ENCODE measurements around the gene MACROD2. TPM values are rescaled to one million over a fixed set of nuclear protein-coding genes. Genes with fewer than 3 reads are reported as not detected.

MACROD2 gene
- total RNA-seq, 1 donor from 2014 or later = 0.46 TPM

- no peak for DNase-seq (ENCODE audit: low read depth, low spot score)
Measured at GRCh38 chr20:15033269-15033668, 1038.0 kb downstream of the MACROD2 start.

DNA sequence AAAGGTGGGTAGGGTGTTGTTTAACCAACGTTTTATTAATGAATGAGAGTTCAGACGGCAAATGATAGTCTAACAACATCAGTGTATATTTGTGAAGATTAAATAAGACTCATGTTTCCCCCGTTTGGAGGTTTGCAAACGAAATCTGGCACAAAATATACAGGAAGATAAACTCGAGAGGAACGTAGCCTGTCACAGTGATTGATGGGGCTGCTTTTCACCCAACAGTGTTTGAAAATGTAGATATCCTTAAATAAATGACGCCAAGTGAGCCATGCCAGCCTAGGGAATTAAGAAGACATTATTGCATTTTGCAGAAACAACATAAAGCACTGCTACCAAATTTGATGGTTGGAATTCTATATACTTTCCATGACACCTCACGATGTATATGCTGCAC is 1038.6 kb downstream of the MACROD2 start:
- no peak for DNase-seq (ENCODE audit: low read depth, low spot score)

DNA sequence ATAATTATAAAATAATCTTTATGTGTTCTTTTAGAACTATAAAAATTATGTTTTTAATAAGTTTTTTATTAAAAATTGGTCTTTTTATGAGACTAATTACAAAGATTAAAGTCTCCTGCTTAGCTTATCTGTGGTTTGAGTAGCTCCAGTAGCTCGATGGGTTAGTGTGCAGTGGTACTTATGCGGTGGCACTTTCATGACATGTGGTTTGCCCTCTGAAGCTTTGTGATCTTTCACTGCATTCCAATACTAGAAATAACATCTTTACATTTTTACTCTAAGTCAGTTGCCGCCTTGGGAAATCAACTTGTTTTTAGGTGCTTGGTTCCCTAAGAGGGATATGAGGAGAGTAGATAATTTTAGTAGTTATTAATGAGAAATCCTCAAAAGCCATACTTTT is 1041.6 kb downstream of the MACROD2 start:
- no peak for DNase-seq (ENCODE audit: low read depth, low spot score)

DNA sequence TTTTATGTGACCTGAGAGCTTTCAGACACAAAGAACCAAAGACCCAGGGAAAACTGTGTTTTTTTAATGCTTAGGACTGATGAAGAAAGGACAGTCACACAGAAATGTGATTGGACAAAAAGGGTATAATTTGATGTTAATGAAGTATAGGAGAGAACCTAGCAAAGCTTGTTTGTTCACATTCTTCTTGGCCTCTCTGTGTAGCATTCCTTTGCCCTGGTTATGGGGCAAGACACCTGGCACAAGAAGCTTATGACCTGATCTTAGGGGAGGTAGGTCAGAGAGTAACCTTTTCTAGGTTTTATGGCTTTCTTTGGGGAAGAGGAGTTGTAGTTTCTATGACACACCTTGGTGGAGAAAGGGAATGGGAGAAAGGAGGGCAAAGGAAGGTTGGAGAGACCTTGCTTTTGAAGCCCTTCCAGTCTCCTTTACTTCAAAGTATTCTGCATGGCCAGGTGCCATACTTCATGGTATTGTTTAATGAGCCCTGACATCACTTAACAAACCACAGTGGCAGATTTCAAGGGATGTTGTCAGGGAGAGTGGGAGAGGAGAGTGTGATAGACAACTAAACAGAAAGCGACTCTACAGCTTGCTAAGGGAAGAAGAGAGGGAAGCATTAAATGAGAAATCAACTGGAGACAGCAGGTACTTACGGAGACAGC is 1043.9 kb downstream of the MACROD2 start:
- DNase-seq (ENCODE audit: low read depth, low spot score) = no peak

GRCh38 chr20:15042723-15043122 is 1047.4 kb downstream of the MACROD2 start:
- no peak for DNase-seq (ENCODE audit: low read depth, low spot score)

DNA sequence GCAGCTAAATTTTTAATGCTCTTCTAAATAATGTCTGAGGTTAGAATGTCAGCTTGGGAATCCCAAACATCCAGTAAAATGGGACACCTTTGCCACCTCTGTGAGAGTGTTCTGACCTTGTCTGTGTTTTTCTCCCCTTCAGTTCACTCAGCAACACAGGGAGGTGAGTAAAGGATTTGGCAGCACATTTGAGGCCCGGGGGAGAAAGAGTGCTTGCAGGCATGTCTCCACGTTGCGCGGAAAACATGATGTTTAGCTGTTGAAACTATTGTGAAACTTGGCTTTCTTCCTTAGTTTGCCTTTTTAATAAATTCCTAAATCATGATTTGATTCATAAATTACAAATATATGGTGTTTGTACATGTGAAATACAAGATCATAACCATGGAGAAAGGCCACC is 1049.9 kb downstream of the MACROD2 start:
- no peak for DNase-seq (ENCODE audit: low read depth, low spot score)

- no peak for DNase-seq (ENCODE audit: low read depth, low spot score)
Measured at GRCh38 chr20:15047042-15047441, 1051.7 kb downstream of the MACROD2 start.

DNA sequence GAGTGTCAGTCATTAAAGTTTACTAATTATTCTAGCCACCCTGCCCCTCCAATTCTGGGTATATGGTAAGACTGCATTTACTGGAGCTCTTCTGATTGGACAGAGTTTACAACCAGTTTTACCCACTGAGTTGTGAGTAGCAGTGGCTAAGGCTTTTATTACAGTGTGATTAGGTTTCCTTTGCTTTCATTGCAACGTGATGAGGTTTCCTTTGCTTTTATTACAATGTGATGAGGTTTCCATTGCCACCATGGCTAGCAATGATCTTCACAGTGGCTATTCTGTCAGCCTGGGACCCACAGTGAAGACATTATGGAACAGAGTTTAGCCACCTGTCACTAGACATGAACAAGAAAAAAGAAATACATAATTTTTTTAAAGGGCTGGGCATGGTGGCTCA is 1052.3 kb downstream of the MACROD2 start:
- no peak for DNase-seq (ENCODE audit: low read depth, low spot score)

DNA sequence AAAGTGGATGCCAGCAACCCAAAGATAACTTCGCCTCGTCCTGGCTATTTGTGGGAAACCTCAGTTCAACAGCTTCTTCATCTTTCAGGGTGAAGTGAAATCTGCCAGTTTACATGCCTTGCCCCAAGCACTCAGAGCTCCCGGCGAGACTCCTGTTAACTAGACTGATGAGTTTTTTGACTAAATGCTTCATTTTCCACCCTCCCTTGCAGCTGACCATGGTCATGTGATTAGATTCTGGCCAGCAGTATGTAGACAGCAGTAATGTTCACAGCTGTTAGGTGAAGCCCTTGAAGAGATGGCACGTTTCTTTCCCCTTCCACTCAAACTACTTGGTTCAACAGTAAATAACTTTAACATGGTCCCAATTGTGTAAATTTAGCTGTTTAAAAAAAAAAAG is 1060.9 kb downstream of the MACROD2 start:
- no peak for DNase-seq (ENCODE audit: low read depth, low spot score)

- DNase-seq (ENCODE audit: low read depth, low spot score) = no peak
Measured at GRCh38 chr20:15058841-15059240, 1063.5 kb downstream of the MACROD2 start.

- DNase-seq (ENCODE audit: low read depth, low spot score) = no peak
Measured at GRCh38 chr20:15059438-15059837, 1064.1 kb downstream of the MACROD2 start.

DNA sequence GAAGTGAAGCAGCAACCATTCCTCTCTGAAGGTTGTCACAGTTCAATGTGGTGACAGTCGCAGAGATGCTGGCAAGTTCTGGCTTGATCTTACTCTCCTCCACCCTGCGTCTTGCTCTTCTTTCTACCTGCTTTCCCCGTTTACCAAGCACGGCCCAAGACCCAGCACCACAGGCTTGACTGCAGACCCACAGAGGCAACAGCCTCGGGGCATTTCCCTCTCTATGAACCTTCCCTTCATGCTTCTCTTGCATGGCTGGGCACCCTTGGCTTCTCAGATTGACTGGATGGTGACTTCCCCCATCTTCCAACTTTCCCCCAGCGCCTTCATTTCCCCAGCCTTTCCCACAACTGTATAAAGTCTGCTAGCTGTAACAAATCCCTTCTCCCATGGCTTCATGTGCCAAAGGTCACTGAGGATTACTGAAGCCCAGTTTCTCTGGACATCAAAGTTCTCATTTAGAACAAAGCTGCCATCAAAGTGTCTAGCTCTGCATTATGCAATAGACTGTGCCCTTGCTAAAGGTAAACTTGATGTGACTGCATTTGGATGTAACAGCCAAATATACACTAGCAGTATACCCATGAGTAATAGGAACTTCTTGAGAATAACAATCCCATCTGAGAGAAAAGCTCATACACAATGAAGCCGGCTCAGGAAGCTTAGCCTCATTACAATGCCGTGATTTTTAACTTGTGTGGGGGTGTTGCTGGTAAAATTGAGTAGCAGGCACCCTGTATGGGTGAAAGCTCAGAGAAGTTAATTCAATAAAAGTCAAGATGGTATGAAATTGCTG is 1065.1 kb downstream of the MACROD2 start:
- no peak for DNase-seq (ENCODE audit: low read depth, low spot score)

GRCh38 chr20:15061061-15061430 is 1065.7 kb downstream of the MACROD2 start:
- DNase-seq (ENCODE audit: low read depth, low spot score) = no peak

- DNase-seq (ENCODE audit: low read depth, low spot score) = no peak
Measured at GRCh38 chr20:15061955-15062354, 1066.6 kb downstream of the MACROD2 start.

- DNase-seq (ENCODE audit: low read depth, low spot score) = no peak
Measured at GRCh38 chr20:15063081-15063480, 1067.8 kb downstream of the MACROD2 start.

DNA sequence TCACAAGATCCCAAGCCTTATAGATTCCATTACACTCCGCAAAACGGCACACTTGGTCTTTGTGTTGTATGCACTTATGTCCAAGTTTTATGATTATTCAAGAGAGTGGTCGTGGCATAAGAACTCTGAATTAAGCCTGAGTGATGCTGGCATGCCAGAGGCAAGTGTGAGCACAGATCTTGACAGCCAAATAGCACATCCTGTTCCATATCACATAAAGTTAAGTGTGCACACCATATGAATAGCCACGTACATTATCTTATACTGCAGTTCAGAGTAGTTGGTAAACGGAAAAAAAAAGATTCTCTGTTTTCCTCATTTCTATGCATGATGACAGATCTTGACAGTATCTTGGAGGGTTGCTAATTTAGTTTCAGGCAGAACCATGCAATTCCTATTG is 1069.4 kb downstream of the MACROD2 start:
- DNase-seq (ENCODE audit: low read depth, low spot score) = no peak

DNA sequence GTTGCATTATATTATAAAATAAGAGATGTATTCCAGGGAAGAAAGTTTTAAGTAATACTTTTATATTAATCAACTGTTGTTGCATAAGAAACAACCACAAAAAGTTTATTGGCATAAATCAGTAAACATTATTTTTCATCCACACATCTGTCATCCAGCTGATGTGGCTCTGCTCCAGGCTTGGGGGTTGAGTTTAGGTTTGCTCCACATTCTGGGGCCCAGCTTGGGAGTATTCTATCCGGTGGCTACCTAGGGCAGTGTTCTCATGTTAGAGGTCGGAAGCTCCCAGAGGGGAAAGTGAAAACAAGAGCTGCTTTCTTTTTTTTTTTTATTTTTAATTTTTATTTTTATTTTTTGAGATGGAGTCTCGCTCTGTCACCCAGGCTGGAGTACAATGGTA is 1070.5 kb downstream of the MACROD2 start:
- DNase-seq (ENCODE audit: low read depth, low spot score) = no peak

- no peak for DNase-seq (ENCODE audit: low read depth, low spot score)
Measured at GRCh38 chr20:15068486-15068885, 1073.2 kb downstream of the MACROD2 start.

GRCh38 chr20:15069355-15069754 is 1074.0 kb downstream of the MACROD2 start:
- DNase-seq (ENCODE audit: low read depth, low spot score) = no peak

DNA sequence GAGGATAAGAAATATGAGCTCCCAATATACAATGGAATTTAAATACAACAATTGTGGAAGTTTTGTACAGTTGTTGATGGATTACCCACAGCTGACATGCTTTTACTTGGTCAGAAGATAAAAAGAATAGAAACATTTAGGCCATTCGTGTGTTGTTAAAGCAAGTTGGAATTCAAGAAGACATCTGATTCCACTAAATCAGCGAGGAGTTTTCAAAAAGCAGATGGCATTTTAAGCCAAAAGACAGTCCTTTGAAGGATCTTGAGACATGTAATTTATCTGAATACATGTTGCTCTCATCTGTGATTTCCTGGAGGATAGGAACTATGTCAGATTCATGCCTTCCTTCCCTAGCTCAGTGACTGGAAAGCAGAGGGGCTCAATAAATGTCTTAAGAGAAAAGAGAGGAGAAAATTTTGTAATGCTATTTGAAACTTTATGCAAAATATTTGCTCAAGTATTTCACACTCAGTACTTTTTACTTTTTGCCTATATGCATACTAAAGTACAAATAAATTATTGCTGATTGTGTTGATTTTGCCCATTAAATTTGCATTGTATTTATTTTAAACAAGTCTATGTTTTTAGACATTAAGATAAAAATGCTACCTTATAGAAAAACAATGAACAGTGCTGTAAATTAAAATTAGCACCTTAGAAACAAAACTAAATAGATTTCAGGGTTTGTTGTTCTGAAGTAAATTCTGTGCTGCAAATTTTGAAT is 1075.9 kb downstream of the MACROD2 start:
- no peak for DNase-seq (ENCODE audit: low read depth, low spot score)

DNA sequence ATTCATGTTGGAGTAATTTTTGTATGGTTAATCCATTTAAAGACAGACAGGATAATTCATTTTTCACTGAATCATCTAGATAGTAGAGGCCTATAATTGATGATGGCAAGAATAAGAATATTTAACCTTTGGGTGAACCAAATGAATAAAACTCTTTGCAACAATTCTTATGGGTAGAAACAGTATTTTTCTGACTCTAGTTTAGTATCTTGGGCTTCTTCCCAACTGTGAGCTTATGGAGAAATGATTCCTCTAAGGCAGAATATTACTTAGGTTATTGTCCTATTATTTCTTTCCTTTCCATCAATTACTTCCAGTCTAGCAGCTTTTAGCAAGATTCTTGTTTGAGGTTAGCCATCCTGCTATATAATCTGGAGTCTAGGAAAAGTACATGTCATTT is 1077.0 kb downstream of the MACROD2 start:
- DNase-seq (ENCODE audit: low read depth, low spot score) = no peak

DNA sequence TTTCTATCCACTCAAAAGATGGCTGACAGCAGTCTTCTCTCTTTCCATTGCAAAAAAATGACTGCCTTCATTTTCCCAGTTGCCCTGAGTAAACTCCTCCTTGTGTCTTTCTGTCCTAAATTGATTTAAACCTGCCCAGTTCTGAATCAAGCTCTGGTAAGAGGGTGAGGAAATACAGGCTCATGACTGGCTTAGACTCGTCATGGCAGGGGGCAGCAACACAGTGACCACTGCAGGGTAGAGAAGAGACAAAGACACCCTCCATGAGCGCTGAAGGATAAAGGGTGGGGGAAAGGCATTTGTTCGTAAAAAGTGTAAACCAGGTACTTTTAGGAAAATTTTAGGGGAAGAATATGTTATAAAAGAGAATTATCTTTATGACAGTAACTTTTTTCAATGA is 1080.3 kb downstream of the MACROD2 start:
- no peak for DNase-seq (ENCODE audit: low read depth, low spot score)

DNA sequence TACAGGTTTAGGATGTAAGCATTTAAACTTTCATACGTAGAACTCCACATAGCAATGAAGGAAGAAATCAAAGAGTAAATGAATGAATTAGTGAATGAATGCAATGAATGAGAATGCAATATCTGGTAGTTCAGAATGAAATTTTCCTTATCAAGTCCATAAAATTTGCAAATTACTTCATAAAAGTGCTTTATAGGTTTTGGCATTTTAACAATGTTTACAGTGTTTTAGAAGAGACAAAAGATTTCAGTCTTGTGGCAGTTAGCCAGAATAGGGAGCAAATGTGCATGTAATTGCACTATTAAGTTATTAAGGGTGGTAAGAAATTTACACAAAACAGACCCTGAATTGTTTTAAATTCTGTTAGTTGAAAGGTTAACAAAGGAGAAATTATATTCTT is 1081.5 kb downstream of the MACROD2 start:
- no peak for DNase-seq (ENCODE audit: low read depth, low spot score)
